GM21717 (cell line): Measurements from ENCODE around the gene TBX1.

ENCODE experiments used
- ATAC-seq: cut with Tn5 transposase; IDR thresholded peaks from one replicate; pipeline ENCODE4 v1.9.1; 2021; ENCODE audit warnings: mild to moderate bottlenecking, moderate library complexity; ENCODE audit not compliant: unreplicated experiment

Gene TBX1

GRCh38 chr22:19751497-19752245, 8.9 kb upstream of the TBX1 start:
- no peak for ATAC-seq

- ATAC-seq: no peak
These were observed 7.3 kb upstream of the TBX1 start for GRCh38 chr22:19753090-19753842.

GRCh38 chr22:19753996-19754700, 6.4 kb upstream of the TBX1 start:
- ATAC-seq: no peak

GRCh38 chr22:19754701-19755144, 5.9 kb upstream of the TBX1 start:
- no peak for ATAC-seq

GRCh38 chr22:19755145-19755710, 5.3 kb upstream of the TBX1 start:
- no peak for ATAC-seq

- no peak for ATAC-seq
These were observed 4.8 kb upstream of the TBX1 start for GRCh38 chr22:19755722-19756287.

GRCh38 chr22:19756288-19757128, 4.1 kb upstream of the TBX1 start:
- no peak for ATAC-seq

GRCh38 chr22:19757140-19757984, 3.2 kb upstream of the TBX1 start:
- ATAC-seq: no peak

- ATAC-seq: no peak
These were observed 2.3 kb upstream of the TBX1 start for GRCh38 chr22:19757985-19758895.

GRCh38 chr22:19758896-19759426, 1.6 kb upstream of the TBX1 start:
- no peak for ATAC-seq

GRCh38 chr22:19759427-19760057, 1.0 kb upstream of the TBX1 start:
- ATAC-seq: no peak

- ATAC-seq: no peak
These were observed 560 bp downstream of the TBX1 start for GRCh38 chr22:19760951-19761724.

GRCh38 chr22:19761725-19762567, 1.4 kb downstream of the TBX1 start:
- ATAC-seq: no peak

- ATAC-seq: no peak
These were observed 2.2 kb downstream of the TBX1 start for GRCh38 chr22:19762568-19763457.
